Mucosa of rectum (tissue), 2 donors: ENCODE results near the gene KLK6.

Experiments used
- H3K27ac ChIP-seq, 2 donors: one replicate each; pipeline ENCODE4 v1.7.0; 2013; ENCODE audit warnings: inconsistent platforms in 2 of 2, low read depth in 2 of 2, low read length in 2 of 2
- H3K27me3 ChIP-seq, 2 donors: one replicate each; pipeline ENCODE4 v1.7.0; 2013; ENCODE audit warnings: low read length in 2 of 2; ENCODE audit not compliant: control insufficient read depth in 2 of 2, insufficient read depth in 2 of 2
- H3K36me3 ChIP-seq, 2 donors: one replicate each; pipeline ENCODE4 v1.7.0; 2013; ENCODE audit warnings: low read length in 2 of 2; ENCODE audit not compliant: control insufficient read depth in 2 of 2, insufficient read depth in 2 of 2
- H3K4me1 ChIP-seq, 2 donors: one replicate each; pipeline ENCODE4 v1.7.0; 2013; ENCODE audit warnings: low read length in 2 of 2, mild to moderate bottlenecking in 1 of 2; ENCODE audit not compliant: control insufficient read depth in 2 of 2, insufficient read depth in 2 of 2
- H3K4me3 ChIP-seq, 2 donors: one replicate each; pipeline ENCODE4 v1.7.0; 2013; ENCODE audit warnings: low read length in 2 of 2
- H3K9ac ChIP-seq, 2 donors: one replicate each; pipeline ENCODE4 v1.7.0; 2013; ENCODE audit warnings: low read length in 2 of 2, low read depth in 1 of 2, mild to moderate bottlenecking in 1 of 2
- H3K9me3 ChIP-seq, 2 donors: one replicate each; pipeline ENCODE4 v1.7.0; 2013; ENCODE audit warnings: low read length in 2 of 2; ENCODE audit not compliant: control insufficient read depth in 2 of 2
- donor health status: healthy.
- donor health status: Normal muscosa, but diverticular disease.

Gene KLK6

GRCh38 chr19:50932018-50932689 lies 37.2 kb downstream of the KLK6 start:
- H3K27me3 ChIP-seq: peaks cover 4 to 9% of the 10 kb centered on the region in 2 donors
- no peak overlapping the region for H3K27ac ChIP-seq
- H3K4me3 ChIP-seq: no peak overlapping the region
- no peaks in the 10 kb centered on the region for H3K36me3 ChIP-seq
- H3K9me3 ChIP-seq: no peaks in the 10 kb centered on the region
- no peak overlapping the region for H3K9ac ChIP-seq
- no peaks in the 10 kb centered on the region for H3K4me1 ChIP-seq

GRCh38 chr19:50931023-50931422 lies 38.4 kb downstream of the KLK6 start:
- no peaks in the 10 kb centered on the region for H3K9me3 ChIP-seq
- no peak overlapping the region for H3K27ac ChIP-seq
- H3K4me1 ChIP-seq: no peaks in the 10 kb centered on the region
- H3K4me3 ChIP-seq: no peak overlapping the region
- peaks cover 4 to 9% of the 10 kb centered on the region in 2 donors for H3K27me3 ChIP-seq
- H3K36me3 ChIP-seq: no peaks in the 10 kb centered on the region
- H3K9ac ChIP-seq: no peak overlapping the region

- Histone ChIP-seq H3K27me3 (peaks cover 4 to 9% of the 10 kb centered on the region in 2 donors), H3K9me3 (no peaks in the 10 kb centered on the region)
Observed at GRCh38 chr19:50928831-50929230, 40.6 kb downstream of the KLK6 start.

GRCh38 chr19:50926144-50926543 lies 43.2 kb downstream of the KLK6 start:
- Histone ChIP-seq H3K9ac (no peak overlapping the region), H3K27me3 (peaks cover 4% of the 10 kb centered on the region in 2 donors), H3K9me3 (no peaks in the 10 kb centered on the region), H3K27ac (no peak overlapping the region), H3K36me3 (no peaks in the 10 kb centered on the region), H3K4me1 (peaks cover 0 to 3% of the 10 kb centered on the region in 2 donors), H3K4me3 (no peak overlapping the region)

More at GRCh38 chr19:50928831-50929230, 40.6 kb downstream of the KLK6 start:
- Histone ChIP-seq H3K9ac (no peak overlapping the region), H3K4me3 (no peak overlapping the region), H3K36me3 (no peaks in the 10 kb centered on the region), H3K4me1 (no peaks in the 10 kb centered on the region), H3K27ac (no peak overlapping the region)

- Histone ChIP-seq H3K36me3 (no peaks in the 10 kb centered on the region), H3K4me1 (peaks cover 0 to 3% of the 10 kb centered on the region in 2 donors), H3K27me3 (peaks cover 4% of the 10 kb centered on the region in 2 donors), H3K9ac (no peak overlapping the region), H3K27ac (no peak overlapping the region), H3K4me3 (no peak overlapping the region), H3K9me3 (no peaks in the 10 kb centered on the region)
Observed at GRCh38 chr19:50925734-50926133, 43.7 kb downstream of the KLK6 start.

GRCh38 chr19:50924586-50924985 lies 44.8 kb downstream of the KLK6 start:
- Histone ChIP-seq H3K4me1 (peaks cover 0 to 3% of the 10 kb centered on the region in 2 donors), H3K27ac (no peak overlapping the region), H3K9ac (no peak overlapping the region), H3K36me3 (no peaks in the 10 kb centered on the region), H3K9me3 (no peaks in the 10 kb centered on the region), H3K4me3 (no peak overlapping the region), H3K27me3 (peaks cover 4% of the 10 kb centered on the region in 2 donors)

- peaks cover 0 to 3% of the 10 kb centered on the region in 2 donors for H3K4me1 ChIP-seq
Observed at GRCh38 chr19:50922317-50922853, 47.0 kb downstream of the KLK6 start.

GRCh38 chr19:50921426-50922316 lies 47.7 kb downstream of the KLK6 start:
- no peak overlapping the region for H3K9ac ChIP-seq
- no peak overlapping the region for H3K4me3 ChIP-seq
- no peaks in the 10 kb centered on the region for H3K36me3 ChIP-seq
- H3K9me3 ChIP-seq: no peaks in the 10 kb centered on the region
- no peak overlapping the region for H3K27ac ChIP-seq
- peaks cover 0 to 3% of the 10 kb centered on the region in 2 donors for H3K4me1 ChIP-seq
- no peaks in the 10 kb centered on the region for H3K27me3 ChIP-seq

More at GRCh38 chr19:50922317-50922853, 47.0 kb downstream of the KLK6 start:
- Histone ChIP-seq H3K27me3 (no peaks in the 10 kb centered on the region), H3K9ac (peak overlapping the region in 1 of 2 donors; percentile 14), H3K27ac (no peak overlapping the region), H3K9me3 (no peaks in the 10 kb centered on the region), H3K4me3 (no peak overlapping the region), H3K36me3 (no peaks in the 10 kb centered on the region)

GRCh38 chr19:50916069-50916468 lies 53.3 kb downstream of the KLK6 start:
- Histone ChIP-seq H3K9ac (no peak overlapping the region), H3K4me3 (no peak overlapping the region), H3K9me3 (no peaks in the 10 kb centered on the region), H3K27ac (no peak overlapping the region), H3K36me3 (no peaks in the 10 kb centered on the region), H3K4me1 (no peaks in the 10 kb centered on the region), H3K27me3 (peaks cover 17 to 19% of the 10 kb centered on the region in 2 donors)
